Measurements from ENCODE around the gene NUP210L.
"Not testable (repeated sequence)": the region's sequence is repeated elsewhere in the genome, so short reads cannot be mapped to it uniquely, and the experiment has no call there.

Gene NUP210L

DNA sequence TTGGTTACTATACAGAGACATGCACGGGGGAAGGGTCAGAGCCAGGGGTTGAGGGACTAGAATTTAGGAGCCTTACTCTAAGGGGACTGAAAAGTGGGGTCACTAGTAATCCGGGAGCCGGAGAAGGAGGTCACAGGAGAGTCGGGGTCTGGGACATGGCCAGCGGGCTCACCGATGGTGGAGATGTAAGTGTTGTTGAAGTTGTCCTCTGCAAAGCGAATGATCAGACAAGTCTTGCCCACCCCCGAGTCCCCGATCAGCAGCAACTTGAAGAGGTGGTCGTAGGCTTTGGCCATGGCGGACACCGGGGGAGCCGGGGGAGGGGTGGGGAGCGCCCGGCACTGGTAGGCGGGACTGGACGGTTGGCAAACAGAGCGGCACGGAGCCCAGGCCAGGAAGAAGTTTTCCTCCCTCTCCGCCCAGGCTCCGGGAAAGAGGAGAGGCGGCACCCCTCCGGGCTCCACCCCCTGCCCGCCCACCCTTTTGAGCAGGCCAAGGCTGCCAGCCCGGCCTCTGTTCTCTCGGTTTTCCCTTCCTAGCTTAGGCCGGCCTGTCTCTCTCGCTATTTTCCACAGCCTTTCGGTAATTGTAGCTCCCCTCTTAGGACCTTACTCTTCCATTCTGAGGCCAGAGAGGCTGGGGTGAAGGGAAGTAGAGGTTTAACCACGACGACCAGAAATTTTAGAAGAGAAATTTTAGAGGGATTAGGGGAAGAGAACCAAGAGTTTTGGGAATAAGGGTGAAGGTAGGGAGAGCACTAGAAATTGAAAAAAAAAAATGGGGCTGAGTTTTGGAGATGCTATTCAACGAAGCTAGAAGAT lies 168.7 kb downstream of the NUP210L start, which contains the start of gene RAB13:
TSS of gene RAB13 (minus strand) at position 399 of the 821 bp plus-strand sequence. CDS start at position 296, 103 bp downstream.
- no peak for TF ChIP-seq CTCF (IDR thresholded peaks at IDR 0.05; ENCODE audit: low read depth, low read length)
- H3K4me3 ChIP-seq (ENCODE audit: low read depth, low read length): peak within 1 kb of the TSS; percentile 96
- in situ Hi-C loops (cut with HindIII; ENCODE audit: low sequenced_read_pairs): no loop called here
- peak; percentile 85 for DNase-seq (ENCODE audit: low read depth, low spot score)

DNA sequence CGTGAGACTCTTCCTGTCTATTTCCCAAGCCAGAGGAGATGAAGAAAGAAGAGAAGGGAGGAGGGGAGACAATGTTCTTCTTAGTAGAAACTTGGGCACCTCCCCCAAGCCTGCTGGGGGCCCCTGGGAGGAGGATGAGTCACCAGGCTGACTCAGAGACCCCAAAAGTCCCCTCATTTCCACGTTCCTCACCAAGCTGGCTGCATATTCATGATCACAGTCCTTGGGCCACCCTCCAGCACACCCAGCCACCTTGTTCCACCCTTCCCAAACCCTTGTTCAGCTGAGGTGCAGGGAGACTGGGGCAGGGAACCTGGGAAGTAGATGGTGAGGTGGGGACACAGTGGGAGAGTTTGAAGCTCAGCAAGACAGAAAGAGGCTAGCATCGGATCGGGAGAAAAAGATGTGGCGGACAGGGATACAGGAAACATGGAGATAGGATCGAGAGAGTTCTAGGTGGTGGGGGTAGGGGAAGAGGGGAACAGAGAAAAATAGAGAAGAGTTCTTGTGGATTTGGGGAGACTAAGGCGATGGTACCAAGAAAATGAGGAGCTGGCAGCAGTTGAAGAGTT lies 169.4 kb downstream of the NUP210L start:
- in situ Hi-C loops (cut with HindIII; ENCODE audit: low sequenced_read_pairs): no loop called here
- peak overlapping the region; percentile 96 for H3K4me3 ChIP-seq (ENCODE audit: low read depth, low read length)
- peak; percentile 84 for DNase-seq (ENCODE audit: low read depth, low spot score)
- no peak for TF ChIP-seq CTCF (IDR thresholded peaks at IDR 0.05; ENCODE audit: low read depth, low read length)

GRCh38 chr1:153984123-153984894 lies 170.6 kb downstream of the NUP210L start:
- no peak for DNase-seq (ENCODE audit: low read depth, low spot score)
- in situ Hi-C loops (cut with HindIII; ENCODE audit: low sequenced_read_pairs): no loop called here
- TF ChIP-seq CTCF (IDR thresholded peaks at IDR 0.05; ENCODE audit: low read depth, low read length): no peak
- peak overlapping the region; percentile 96 for H3K4me3 ChIP-seq (ENCODE audit: low read depth, low read length)

DNA sequence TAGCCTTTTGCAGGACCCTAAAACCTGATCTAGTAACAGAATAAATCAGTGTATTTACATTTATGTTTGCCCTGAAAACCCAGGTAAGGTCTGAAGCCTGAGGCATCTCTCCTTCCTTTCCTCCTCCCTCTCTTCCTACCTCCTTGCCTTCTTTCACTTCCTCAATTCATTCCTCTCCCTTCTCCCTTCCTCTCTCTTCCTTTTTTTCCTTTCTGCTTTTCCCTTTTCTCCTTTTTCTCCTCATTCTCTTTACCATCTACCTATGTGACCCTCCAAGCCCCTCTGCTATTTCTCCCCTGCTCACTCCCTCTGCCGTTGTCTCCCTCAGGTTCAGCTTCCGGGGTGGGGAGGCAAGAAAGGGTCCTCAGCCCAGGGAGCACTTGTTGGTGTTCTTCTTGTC lies 173.1 kb downstream of the NUP210L start:
- in situ Hi-C loops (cut with HindIII; ENCODE audit: low sequenced_read_pairs); DNase-seq (ENCODE audit: low read depth, low spot score); H3K4me3 ChIP-seq (ENCODE audit: low read depth, low read length): not testable (repeated sequence)

- in situ Hi-C loops (cut with HindIII; ENCODE audit: low sequenced_read_pairs); H3K4me3 ChIP-seq (ENCODE audit: low read depth, low read length); DNase-seq (ENCODE audit: low read depth, low spot score): not testable (repeated sequence)
Observed at GRCh38 chr1:153979091-153979490, 175.8 kb downstream of the NUP210L start.

DNA sequence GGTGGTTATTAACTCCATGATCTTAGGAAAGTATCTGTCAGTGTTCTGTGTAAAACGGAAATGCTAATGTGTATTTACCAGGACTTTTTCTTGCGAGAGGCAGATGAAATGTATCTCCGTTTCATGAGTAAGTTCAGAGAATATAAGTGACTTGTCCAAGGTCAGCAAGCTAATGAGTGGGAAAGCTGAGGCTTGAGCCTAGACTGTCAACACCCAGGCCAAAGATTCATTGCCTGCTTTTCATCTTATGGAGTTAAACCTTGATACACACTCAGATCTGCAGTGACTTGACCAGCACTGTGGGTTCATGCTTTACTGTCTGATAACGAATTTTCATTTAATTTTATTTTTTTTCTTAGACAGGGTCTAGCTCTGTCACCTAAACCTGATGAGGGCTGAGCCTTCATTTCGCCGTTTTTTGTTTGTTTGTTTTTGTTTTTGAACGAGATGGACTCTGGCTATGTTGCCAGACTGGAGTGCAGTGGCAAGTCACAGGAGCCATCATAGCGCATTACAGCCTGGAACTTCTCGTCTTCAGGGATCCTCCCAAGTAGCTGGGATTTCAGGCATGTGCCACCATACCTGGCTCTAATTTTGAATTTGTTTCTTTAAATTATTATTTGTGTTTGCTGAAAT lies 176.5 kb downstream of the NUP210L start:
- DNase-seq (ENCODE audit: low read depth, low spot score): no peak
- no peak for TF ChIP-seq CTCF (IDR thresholded peaks at IDR 0.05; ENCODE audit: low read depth, low read length)
- in situ Hi-C loops (cut with HindIII; ENCODE audit: low sequenced_read_pairs): no loop called here
- H3K4me3 ChIP-seq (ENCODE audit: low read depth, low read length): peak overlapping the region; percentile 89

Data from astrocyte of the spinal cord (primary cell).